ENCODE measurements around the gene FLT3LG. TPM values are rescaled to one million over a fixed set of nuclear protein-coding genes. Genes with fewer than 3 reads are reported as not detected.

The FLT3LG gene
- total RNA-seq, 1 experiment from 2014 or later = 0.12 TPM

GRCh38 chr19:49487277-49488045, 13.4 kb downstream of the FLT3LG start, which contains the start of gene RPL13A:
Gene RPL13A (plus strand): TSS chr19:49487608. CDS start chr19:49487630, 22 bp downstream.
- DNase-seq (ENCODE audit: extremely low read depth, low read depth) = peak; percentile 98

- DNase-seq (ENCODE audit: extremely low read depth, low read depth) = no peak
Measured at GRCh38 chr19:49488046-49488862, 14.2 kb downstream of the FLT3LG start.

- no peak for DNase-seq (ENCODE audit: extremely low read depth, low read depth)
Measured at GRCh38 chr19:49488863-49489537, 15.0 kb downstream of the FLT3LG start.

- DNase-seq (ENCODE audit: extremely low read depth, low read depth) = peak; percentile 54
Measured at GRCh38 chr19:49489601-49490167, 15.7 kb downstream of the FLT3LG start.

GRCh38 chr19:49490287-49491029, 16.4 kb downstream of the FLT3LG start:
- DNase-seq (ENCODE audit: extremely low read depth, low read depth) = no peak

- DNase-seq (ENCODE audit: extremely low read depth, low read depth) = no peak
Measured at GRCh38 chr19:49491030-49491803, 17.2 kb downstream of the FLT3LG start.

- DNase-seq (ENCODE audit: extremely low read depth, low read depth) = no peak
Measured at GRCh38 chr19:49491804-49492572, 18.0 kb downstream of the FLT3LG start.

- peak; percentile 56 for DNase-seq (ENCODE audit: extremely low read depth, low read depth)
Measured at GRCh38 chr19:49492573-49493405, 18.8 kb downstream of the FLT3LG start.

GRCh38 chr19:49496574-49497008, 22.6 kb downstream of the FLT3LG start:
- DNase-seq (ENCODE audit: extremely low read depth, low read depth) = no peak

GRCh38 chr19:49497047-49497788, 23.2 kb downstream of the FLT3LG start:
- DNase-seq (ENCODE audit: extremely low read depth, low read depth) = no peak

GRCh38 chr19:49497789-49498103, 23.7 kb downstream of the FLT3LG start:
- DNase-seq (ENCODE audit: extremely low read depth, low read depth) = no peak

- no peak for DNase-seq (ENCODE audit: extremely low read depth, low read depth)
Measured at GRCh38 chr19:49498475-49498874, 24.5 kb downstream of the FLT3LG start.

- DNase-seq (ENCODE audit: extremely low read depth, low read depth) = no peak
Measured at GRCh38 chr19:49499030-49499670, 25.1 kb downstream of the FLT3LG start.

GRCh38 chr19:49502866-49503581, 29.0 kb downstream of the FLT3LG start:
- DNase-seq (ENCODE audit: extremely low read depth, low read depth) = peak; percentile 39

GRCh38 chr19:49503582-49503962, 29.6 kb downstream of the FLT3LG start:
- no peak for DNase-seq (ENCODE audit: extremely low read depth, low read depth)

GRCh38 chr19:49506575-49507105, 32.6 kb downstream of the FLT3LG start:
- no peak for DNase-seq (ENCODE audit: extremely low read depth, low read depth)
